Prostate gland (tissue), 2 donors: Measurements from ENCODE around the gene LAMA1. TPM values are rescaled to one million over a fixed set of nuclear protein-coding genes. Genes with fewer than 3 reads are reported as not detected.

Source experiments
- DNase-seq: peaks from one replicate; pipeline ENCODE4 v3.0.0-alpha.2; 2019; ENCODE audit warnings: low spot score
- H3K27ac ChIP-seq, 2 donors: fragments of 200-600 bp; sonication (generic); 2 replicates each; pipeline ENCODE4 v1.5.1; 2017 to 2019
- H3K27me3 ChIP-seq: fragments of 200-600 bp; sonication (generic); replicated peaks from 2 replicates; pipeline ENCODE4 v1.5.1; 2019; ENCODE audit not compliant: insufficient read depth
- H3K36me3 ChIP-seq, 2 donors: fragments of 200-600 bp; sonication (generic); 1 replicate in 1 of 2; 2 replicates in 1 of 2; pipeline versions ENCODE4 v1.5.1 to v1.8.1; 2017 to 2019
- H3K4me1 ChIP-seq: fragments of 200-600 bp; sonication (generic); replicated peaks from 2 replicates; pipeline ENCODE4 v1.5.1; 2019
- H3K4me3 ChIP-seq, 2 donors: fragments of 200-600 bp; sonication (generic); 2 replicates each; pipeline ENCODE4 v1.5.1; 2017 to 2019
- H3K9me3 ChIP-seq: fragments of 200-600 bp; sonication (generic); 2 replicates; pipeline ENCODE4 v1.5.1; 2017
- CTCF ChIP-seq, 4 experiments: fragments of 200-600 bp in 2 of 4; fragments of 450-650 bp in 2 of 4; sonication (generic) in 2 of 4; IDR thresholded peaks; 1 replicate in 3 of 4; 2 replicates in 1 of 4; pipeline ENCODE4 v1.5.1; 2016 to 2019; ENCODE audit warnings: antibody characterized with exemption in 4 of 4, mild to moderate bottlenecking in 2 of 4, moderate library complexity in 2 of 4
- POLR2A ChIP-seq: fragments of 450-650 bp; IDR thresholded peaks from one replicate; pipeline ENCODE4 v1.6.1; 2016; ENCODE audit warnings: antibody characterized with exemption, mild to moderate bottlenecking
- POLR2AphosphoS5 ChIP-seq: sonication (generic); formaldehyde crosslinking; IDR thresholded peaks from one replicate; pipeline ENCODE4 v1.6.1; 2017; ENCODE audit warnings: antibody characterized with exemption
- WGBS: methylation state at CpG from one replicate; pipeline ENCODE4 v1.1.5; 2018; 5-methylcytosine and 5-hydroxymethylcytosine counted together
- intact Hi-C: fragments of 100-400 bp; cut with DNase I; formaldehyde crosslinking; loops from one replicate; pipeline ENCODE4 v1.14.2; 2022
- total RNA-seq, 2 donors: library from RNA; depleted of rRNA; stranded (reverse); fragments of >200 nt; gene quantifications; one replicate each; pipeline ENCODE4 v1.1.0, GENCODE V29; 2016

The LAMA1 gene
- total RNA-seq, 2 donors from 2014 or later, result 1.8 to 59.6 TPM

DNA sequence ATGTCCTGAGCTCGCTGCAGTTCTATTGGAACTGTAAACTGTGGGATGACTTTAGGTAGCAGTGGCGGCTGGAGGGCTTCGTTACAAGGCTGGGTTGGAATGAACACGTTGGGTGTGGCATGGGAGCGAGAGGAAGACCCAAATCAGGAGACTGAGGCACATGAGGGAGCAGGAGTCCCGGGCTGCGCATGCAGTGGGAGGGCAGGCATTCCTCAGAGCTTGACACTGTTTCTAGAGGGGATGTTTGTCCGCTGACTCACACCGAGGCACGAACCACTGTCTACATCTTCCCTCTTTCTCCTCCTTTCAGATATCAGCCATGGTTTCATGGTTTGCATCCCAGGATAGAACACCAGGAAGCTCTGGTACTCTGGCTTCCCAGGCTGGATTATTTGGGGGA is 40.6 kb upstream of the LAMA1 start:
- intact Hi-C loops, result no loop called here

DNA sequence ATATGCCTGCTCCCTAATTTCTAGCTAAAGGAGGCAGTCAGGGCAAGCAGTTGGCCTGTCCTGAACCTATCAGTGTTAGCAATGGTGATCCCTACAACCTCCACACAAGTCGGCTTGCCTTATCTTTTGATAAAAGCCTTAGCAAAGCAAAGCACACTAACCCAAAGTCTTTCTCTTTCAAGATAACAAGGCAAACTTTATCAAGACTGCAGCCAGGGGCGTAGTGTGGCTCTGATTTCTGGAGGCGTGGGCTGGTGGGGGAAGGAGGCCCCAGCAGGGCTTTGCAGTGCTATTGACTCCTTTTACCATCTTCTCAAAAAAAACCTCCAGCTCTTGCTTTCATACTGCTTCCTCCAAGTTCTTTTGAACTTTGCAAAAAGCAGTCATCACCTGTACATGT is 40.2 kb upstream of the LAMA1 start:
- Histone ChIP-seq H3K9me3 (no peaks in the 10 kb centered on the region), H3K27ac (no peak overlapping the region), H3K27me3 (no peaks in the 10 kb centered on the region), H3K4me3 (no peak overlapping the region), H3K36me3 (no peaks in the 10 kb centered on the region), H3K4me1 (no peaks in the 10 kb centered on the region)
- 78% methylated on average over 3 of the region's 3 CpGs for WGBS
- intact Hi-C loops, result no loop called here
- DNase-seq, result no peak
- TF ChIP-seq POLR2AphosphoS5 (no peak), POLR2A (no peak), CTCF (IDR thresholded peaks at IDR 0.05) (no peak)

More for the DNA sequence above, 40.6 kb upstream of the LAMA1 start:
- TF ChIP-seq POLR2AphosphoS5 (no peak), POLR2A (no peak), CTCF (IDR thresholded peaks at IDR 0.05) (no peak)
- Histone ChIP-seq H3K9me3 (no peaks in the 10 kb centered on the region), H3K36me3 (no peaks in the 10 kb centered on the region), H3K27me3 (no peaks in the 10 kb centered on the region), H3K4me1 (no peaks in the 10 kb centered on the region), H3K27ac (no peak overlapping the region), H3K4me3 (no peak overlapping the region)
- WGBS, result 81% methylated on average over 10 of the region's 10 CpGs
- no peak for DNase-seq

- intact Hi-C loops, result no loop called here
- no peak overlapping the region for H3K27ac ChIP-seq
- no peak for TF ChIP-seq POLR2AphosphoS5
- no peak for TF ChIP-seq CTCF (IDR thresholded peaks at IDR 0.05)
- no peak for TF ChIP-seq POLR2A
- H3K36me3 ChIP-seq, result no peaks in the 10 kb centered on the region
- H3K27me3 ChIP-seq, result no peaks in the 10 kb centered on the region
- 86% methylated on average over 8 of the region's 8 CpGs for WGBS
- no peak overlapping the region for H3K4me3 ChIP-seq
- no peaks in the 10 kb centered on the region for H3K4me1 ChIP-seq
- no peak for DNase-seq
- no peaks in the 10 kb centered on the region for H3K9me3 ChIP-seq
Observed at GRCh38 chr18:7155887-7156286, 38.3 kb upstream of the LAMA1 start.

- no peak for TF ChIP-seq CTCF (IDR thresholded peaks at IDR 0.05)
- no peak for TF ChIP-seq POLR2A
- no peak for TF ChIP-seq POLR2AphosphoS5
- Histone ChIP-seq H3K27me3 (no peaks in the 10 kb centered on the region), H3K4me1 (no peaks in the 10 kb centered on the region), H3K9me3 (no peaks in the 10 kb centered on the region), H3K27ac (no peak overlapping the region), H3K4me3 (no peak overlapping the region), H3K36me3 (no peaks in the 10 kb centered on the region)
- DNase-seq, result no peak
- 96% methylated on average over 5 of the region's 5 CpGs for WGBS
- intact Hi-C loops, result no loop called here
Observed at GRCh38 chr18:7155092-7155491, 37.5 kb upstream of the LAMA1 start.

DNA sequence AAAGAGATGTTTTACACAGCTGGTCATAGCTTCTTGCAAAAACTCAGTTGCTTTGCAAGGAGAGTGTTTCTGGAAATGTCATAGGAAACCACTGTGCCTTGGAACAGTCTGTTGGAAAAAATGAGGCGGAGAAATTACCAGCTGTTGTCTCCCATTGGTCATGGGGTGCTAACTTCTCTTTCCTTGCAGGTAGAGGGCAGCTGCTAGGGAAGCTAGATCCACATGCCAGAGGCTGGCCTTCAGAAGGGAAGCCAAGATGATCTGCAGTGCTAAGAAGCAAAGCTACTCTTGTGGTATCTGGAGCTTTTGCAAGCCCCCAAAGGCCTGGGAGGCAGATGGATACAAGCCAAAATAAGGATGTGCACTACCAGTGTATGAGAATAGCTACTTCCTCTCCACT is 34.8 kb upstream of the LAMA1 start:
- TF ChIP-seq CTCF (IDR thresholded peaks at IDR 0.05) (no peak), POLR2A (no peak), POLR2AphosphoS5 (no peak)
- Histone ChIP-seq H3K4me3 (no peak overlapping the region), H3K27me3 (no peaks in the 10 kb centered on the region), H3K36me3 (no peaks in the 10 kb centered on the region), H3K9me3 (no peaks in the 10 kb centered on the region), H3K27ac (no peak overlapping the region), H3K4me1 (no peaks in the 10 kb centered on the region)
- DNase-seq, result no peak
- WGBS, result 86% methylated on average over 1 of the region's 1 CpG
- intact Hi-C loops, result no loop called here
